Measurements from ENCODE around the gene PCP2. TPM values are rescaled to one million over a fixed set of nuclear protein-coding genes. Genes with fewer than 3 reads are reported as not detected.
"Not testable (repeated sequence)": the region's sequence is repeated elsewhere in the genome, so short reads cannot be mapped to it uniquely, and the experiment has no call there.

Gene PCP2
- total and polyA plus RNA-seq, 9 donors, result 0.38 to 0.50 (median 0.40) TPM; not detected in 6

DNA sequence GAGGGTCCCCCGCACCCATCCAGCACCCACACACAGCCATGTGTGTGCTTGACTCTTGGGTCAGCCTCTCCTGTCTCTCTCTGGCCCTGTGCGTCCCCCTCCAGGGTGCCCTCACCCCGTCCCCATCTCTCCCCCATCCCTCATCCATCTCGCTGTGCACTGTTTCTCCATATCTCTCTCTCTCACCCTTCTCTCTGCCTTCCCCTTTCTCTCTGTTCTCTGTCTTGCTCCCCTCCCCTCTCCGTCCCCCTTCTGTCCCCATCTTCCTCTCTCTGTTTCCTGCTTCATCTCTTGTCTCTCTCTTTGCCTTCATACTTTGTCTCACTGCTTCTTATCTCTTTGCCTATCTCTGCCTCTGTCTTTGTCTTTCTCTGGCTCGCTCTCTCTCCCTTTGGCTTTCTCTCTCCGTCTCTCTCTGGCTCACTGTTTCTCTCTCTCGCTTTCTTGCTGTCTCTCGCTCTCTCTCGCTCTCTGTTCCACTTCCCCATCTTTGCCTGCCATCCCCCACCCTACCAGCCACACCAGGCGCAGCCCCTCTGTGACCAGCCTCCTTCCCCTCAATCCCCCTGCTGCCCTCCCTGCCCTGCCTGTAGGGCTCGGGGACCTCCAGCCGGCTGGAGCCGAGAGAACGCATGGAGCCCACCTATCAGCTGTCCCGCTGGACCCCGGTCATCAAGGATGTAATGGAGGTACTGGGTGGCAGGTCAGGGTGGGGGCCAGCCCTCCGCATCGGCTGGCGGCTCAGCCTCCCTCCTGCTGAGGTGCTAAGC lies 12.3 kb upstream of the PCP2 start:
- TF ChIP-seq EP300 (IDR thresholded peaks at IDR 0.05) (no peak), POLR2A (IDR thresholded peaks at IDR 0.05) (no peak)
- TF ChIP-seq, protein P1, sequence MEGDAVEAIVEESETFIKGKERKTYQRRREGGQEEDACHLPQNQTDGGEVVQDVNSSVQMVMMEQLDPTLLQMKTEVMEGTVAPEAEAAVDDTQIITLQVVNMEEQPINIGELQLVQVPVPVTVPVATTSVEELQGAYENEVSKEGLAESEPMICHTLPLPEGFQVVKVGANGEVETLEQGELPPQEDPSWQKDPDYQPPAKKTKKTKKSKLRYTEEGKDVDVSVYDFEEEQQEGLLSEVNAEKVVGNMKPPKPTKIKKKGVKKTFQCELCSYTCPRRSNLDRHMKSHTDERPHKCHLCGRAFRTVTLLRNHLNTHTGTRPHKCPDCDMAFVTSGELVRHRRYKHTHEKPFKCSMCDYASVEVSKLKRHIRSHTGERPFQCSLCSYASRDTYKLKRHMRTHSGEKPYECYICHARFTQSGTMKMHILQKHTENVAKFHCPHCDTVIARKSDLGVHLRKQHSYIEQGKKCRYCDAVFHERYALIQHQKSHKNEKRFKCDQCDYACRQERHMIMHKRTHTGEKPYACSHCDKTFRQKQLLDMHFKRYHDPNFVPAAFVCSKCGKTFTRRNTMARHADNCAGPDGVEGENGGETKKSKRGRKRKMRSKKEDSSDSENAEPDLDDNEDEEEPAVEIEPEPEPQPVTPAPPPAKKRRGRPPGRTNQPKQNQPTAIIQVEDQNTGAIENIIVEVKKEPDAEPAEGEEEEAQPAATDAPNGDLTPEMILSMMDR (IDR thresholded peaks at IDR 0.05), result no peak
- no peaks in the 10 kb centered on the region for H3K27me3 ChIP-seq
- DNase-seq, result no peak
- no peaks in the 10 kb centered on the region for H3K4me1 ChIP-seq (ENCODE audit: insufficient read depth)
- no peak overlapping the region for H3K4me3 ChIP-seq
- intact Hi-C loops (cut with DNase I), result loop anchor here in 1 of 4 donors (10.0 kb wide), 1 partner anchor 159 kb away; no protein-coding TSS in a partner anchor
- no peak overlapping the region for H3K27ac ChIP-seq
- WGBS, 3 donors, result 57 to 64% (median 62%) methylated on average over 20 of the region's 20 CpGs
- H3K9me3 ChIP-seq, result no peaks in the 10 kb centered on the region
- H3K36me3 ChIP-seq, result no peaks in the 10 kb centered on the region

DNA sequence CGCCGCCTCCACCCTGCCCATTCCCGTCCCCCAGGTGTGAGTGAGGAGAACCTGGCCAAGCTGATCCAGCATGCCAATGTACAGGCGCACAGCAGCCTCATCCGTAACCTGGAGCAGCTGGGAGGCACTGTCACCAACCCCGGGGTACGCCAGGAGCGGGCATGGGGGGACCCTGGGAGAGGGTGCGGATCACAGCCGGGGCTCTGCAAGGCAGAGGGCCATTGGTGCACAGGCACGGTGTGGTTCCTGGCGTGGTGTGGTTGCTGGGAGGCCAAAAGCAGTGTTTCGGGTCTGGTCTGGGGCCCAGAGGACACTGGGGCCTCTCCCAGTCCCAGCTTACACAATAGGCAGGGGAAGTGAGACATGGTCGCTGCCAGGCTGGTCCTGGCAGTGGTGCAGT lies 11.6 kb upstream of the PCP2 start:
- Histone ChIP-seq H3K4me3 (no peak overlapping the region), H3K4me1 (ENCODE audit: insufficient read depth) (no peaks in the 10 kb centered on the region), H3K27ac (no peak overlapping the region), H3K27me3 (no peaks in the 10 kb centered on the region), H3K36me3 (no peaks in the 10 kb centered on the region), H3K9me3 (no peaks in the 10 kb centered on the region)
- 89 to 95% (median 93%) methylated on average over 14 of the region's 14 CpGs for WGBS, 3 donors
- TF ChIP-seq, protein P1 (IDR thresholded peaks at IDR 0.05), result no peak
- no peak for TF ChIP-seq EP300 (IDR thresholded peaks at IDR 0.05)
- TF ChIP-seq POLR2A (IDR thresholded peaks at IDR 0.05), result no peak
- DNase-seq, result no peak
- intact Hi-C loops (cut with DNase I), result loop anchor here in 1 of 4 donors (10.0 kb wide), 1 partner anchor 160 kb away; no protein-coding TSS in a partner anchor

DNA sequence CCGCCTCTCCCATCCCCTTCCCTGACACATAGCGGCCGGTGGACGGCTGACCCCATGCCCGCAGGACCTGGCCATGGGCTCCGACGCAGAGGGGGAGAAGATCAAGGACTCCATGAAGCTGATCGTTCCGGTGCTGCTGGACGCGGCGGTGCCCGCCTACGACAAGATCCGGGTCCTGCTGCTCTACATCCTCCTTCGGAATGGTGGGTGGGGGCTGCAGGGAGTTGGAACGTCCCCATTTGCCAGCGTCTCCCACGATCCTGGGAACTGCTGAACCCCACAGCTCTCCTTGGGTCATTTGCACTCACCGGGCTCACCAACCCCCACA lies 11.0 kb upstream of the PCP2 start:
- H3K9me3 ChIP-seq, result no peaks in the 10 kb centered on the region
- intact Hi-C loops (cut with DNase I), result loop anchor here in 1 of 4 donors (10.0 kb wide), 1 partner anchor 160 kb away; no protein-coding TSS in a partner anchor
- H3K36me3 ChIP-seq, result no peaks in the 10 kb centered on the region
- H3K27me3 ChIP-seq, result no peaks in the 10 kb centered on the region
- no peak overlapping the region for H3K27ac ChIP-seq
- no peak for TF ChIP-seq EP300 (IDR thresholded peaks at IDR 0.05)
- TF ChIP-seq, protein P1 (IDR thresholded peaks at IDR 0.05), result no peak
- TF ChIP-seq POLR2A (IDR thresholded peaks at IDR 0.05), result no peak
- 91 to 93% (median 91%) methylated on average over 20 of the region's 20 CpGs for WGBS, 3 donors
- no peak for DNase-seq
- no peaks in the 10 kb centered on the region for H3K4me1 ChIP-seq (ENCODE audit: insufficient read depth)
- H3K4me3 ChIP-seq, result no peak overlapping the region

DNA sequence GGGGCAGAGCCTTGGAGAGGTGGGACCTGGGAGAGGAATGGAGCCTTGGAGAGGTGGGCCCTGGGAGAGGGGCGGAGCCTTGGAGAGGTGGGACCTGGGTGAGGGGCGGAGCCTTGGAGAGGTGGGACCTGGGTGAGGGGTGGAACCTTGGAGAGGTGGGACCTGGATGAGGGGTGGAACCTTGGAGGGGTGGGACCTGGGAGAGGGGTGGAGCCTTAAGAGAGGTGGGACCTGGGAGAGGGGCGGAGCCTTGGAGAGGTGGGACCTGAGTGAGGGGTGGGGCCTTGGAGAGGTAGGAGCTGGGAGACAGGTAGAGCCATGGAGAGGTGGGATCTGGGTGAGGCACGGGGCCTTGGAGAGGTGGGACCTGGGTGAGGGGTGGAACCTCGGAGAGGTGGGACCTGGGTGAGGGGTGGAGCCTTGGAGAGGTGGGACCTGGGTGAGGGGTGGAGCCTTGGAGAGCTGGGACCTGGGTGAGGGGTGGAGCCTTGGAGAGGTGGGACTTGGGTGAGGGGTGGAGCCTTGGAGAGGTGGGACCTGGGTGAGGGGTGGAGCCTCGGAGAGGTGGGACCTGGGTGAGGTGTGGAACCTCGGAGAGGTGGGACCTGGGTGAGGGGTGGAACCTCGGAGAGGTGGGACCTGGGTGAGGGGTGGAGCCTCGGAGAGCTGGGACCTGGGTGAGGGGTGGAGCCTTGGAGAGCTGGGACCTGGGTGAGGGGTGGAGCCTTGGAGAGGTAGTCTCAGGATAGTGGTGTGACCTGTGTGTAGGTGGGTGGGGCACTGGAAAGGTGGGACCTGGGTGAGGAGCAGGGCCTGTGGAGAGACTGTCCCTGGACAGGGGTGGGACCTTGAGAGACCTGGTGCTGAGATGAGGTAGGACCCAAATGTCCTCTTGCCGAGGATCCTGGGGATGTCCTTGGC lies 10.4 kb upstream of the PCP2 start:
- not testable (repeated sequence) for H3K27ac ChIP-seq; H3K36me3 ChIP-seq; DNase-seq; H3K4me1 ChIP-seq (ENCODE audit: insufficient read depth); H3K4me3 ChIP-seq; H3K27me3 ChIP-seq; H3K9me3 ChIP-seq
- 62 to 87% (median 85%) methylated on average over 10 of the region's 10 CpGs for WGBS, 3 donors
- intact Hi-C loops (cut with DNase I), result loop anchor here in 1 of 4 donors (10.0 kb wide), 1 partner anchor 161 kb away; no protein-coding TSS in a partner anchor
